HCT116 (cell line): ENCODE results near the gene ALK. TPM values are rescaled to one million over a fixed set of nuclear protein-coding genes. Genes with fewer than 3 reads are reported as not detected.

ENCODE experiments used
- ATAC-seq: fragments of 200-7000 bp; cut with Tn5 transposase; 2 replicates; pipeline ENCODE4 v1.9.1; 2020; ENCODE audit warnings: mild to moderate bottlenecking, moderate library complexity
- BruUV-seq: library from RNA; stranded (reverse); fragments of 400-500 nt; replicated peaks from 2 replicates; lab custom pipeline; 2021; lab: Mats Ljungman, UMichigan
- CTCF ChIA-PET: fragments of 300-600 bp; sonication (Branson Sonifier 250); formaldehyde crosslinking; loops from one replicate; lab custom pipeline; 2021; ENCODE audit warnings: antibody characterized with exemption; lab: Charles Lee
- POLR2A ChIA-PET: fragments of 300-600, 350-600 bp; sonication (Branson Sonifier 250); formaldehyde crosslinking; loops from one replicate; lab custom pipeline; 2021; ENCODE audit warnings: antibody characterized with exemption; lab: Charles Lee
- RAD21 ChIA-PET, 2 experiments: fragments of 300-600 bp; sonication (Branson Sonifier 250); formaldehyde crosslinking; loops; one replicate each; lab custom pipeline; 2023; ENCODE audit warnings: low total read pairs in 2 of 2; ENCODE audit not compliant: uncharacterized antibody in 2 of 2, unreplicated experiment in 2 of 2, low non-redundant PET in 1 of 2; lab: Charles Lee
- DNase-seq: peaks from one replicate; pipeline ENCODE4 v3.0.0-alpha.2; 2010; ENCODE audit warnings: low read depth, low spot score
- H2AFZ ChIP-seq: fragments of 200-600 bp; shearing (Covaris generic), sonication (generic); 2 replicates; pipeline ENCODE4 v1.6.1; 2017; ENCODE audit warnings: low read depth, mixed run types, mixed read lengths, antibody characterized with exemption, low read length; ENCODE audit not compliant: poor library complexity, severe bottlenecking
- H3K27ac ChIP-seq: 2 replicates; pipeline ENCODE4 v1.5.1; 2012; ENCODE audit warnings: low read depth, low read length
- H3K27me3 ChIP-seq: fragments of 200-600 bp; sonication (generic); 2 replicates; pipeline ENCODE4 v1.6.1; 2016; ENCODE audit warnings: mixed run types, low read length, mixed read lengths; ENCODE audit not compliant: insufficient read depth
- H3K36me3 ChIP-seq, 2 experiments: fragments of 200-500 bp in 1 of 2; fragments of 200-600 bp in 1 of 2; sonication (Bioruptor generic) in 1 of 2; sonication (generic) in 1 of 2; 2 replicates each; pipeline versions ENCODE4 v1.5.1 to v1.6.1; 2014 to 2016; ENCODE audit warnings: low read length in 2 of 2, inconsistent platforms in 1 of 2, mixed read lengths in 1 of 2, mixed run types in 1 of 2; ENCODE audit not compliant: insufficient read depth in 2 of 2, control insufficient read depth in 1 of 2
- H3K4me1 ChIP-seq, 2 experiments: fragments of 200-600 bp in 1 of 2; sonication (generic) in 1 of 2; 2 replicates each; pipeline versions ENCODE4 v1.5.1 to v1.6.1; 2012 to 2017; ENCODE audit warnings: low read length in 2 of 2, inconsistent platforms in 1 of 2, mild to moderate bottlenecking in 1 of 2, mixed read lengths in 1 of 2, mixed run types in 1 of 2, moderate library complexity in 1 of 2; ENCODE audit not compliant: insufficient read depth in 2 of 2, control insufficient read depth in 1 of 2
- H3K4me2 ChIP-seq: fragments of 200-600 bp; sonication (generic); 2 replicates; pipeline ENCODE4 v1.6.1; 2017; ENCODE audit warnings: mixed run types, low read length, mixed read lengths
- H3K4me3 ChIP-seq, 2 experiments: fragments of 200-600 bp in 1 of 2; sonication (generic) in 1 of 2; replicated peaks in 1 of 2; 2 replicates each; pipeline ENCODE4 v1.5.1; 2011 to 2016; ENCODE audit warnings: low read length in 2 of 2, control low read depth in 1 of 2, low read depth in 1 of 2, mild to moderate bottlenecking in 1 of 2, mixed read lengths in 1 of 2, mixed run types in 1 of 2
- H3K79me2 ChIP-seq: fragments of 200-600 bp; sonication (generic); 2 replicates; pipeline ENCODE4 v1.6.1; 2017; ENCODE audit warnings: mild to moderate bottlenecking, mixed run types, low read length, moderate library complexity, mixed read lengths; ENCODE audit not compliant: insufficient read depth
- H3K9ac ChIP-seq: fragments of 200-600 bp; sonication (generic); 2 replicates; pipeline ENCODE4 v1.6.1; 2016; ENCODE audit warnings: low read length, mixed read lengths
- H3K9me2 ChIP-seq: fragments of 200-600 bp; sonication (generic), shearing (Covaris generic); 2 replicates; pipeline ENCODE4 v1.6.1; 2017; ENCODE audit warnings: mixed run types, mild to moderate bottlenecking, moderate library complexity; ENCODE audit not compliant: insufficient read depth
- H3K9me3 ChIP-seq, 2 experiments: fragments of 200-500 bp in 1 of 2; fragments of 200-600 bp in 1 of 2; sonication (Bioruptor generic) in 1 of 2; sonication (generic) in 1 of 2; 2 replicates each; pipeline ENCODE4 v1.6.1; 2014 to 2017; ENCODE audit warnings: low read length in 2 of 2, mixed read lengths in 2 of 2, inconsistent platforms in 1 of 2, low read depth in 1 of 2, mild to moderate bottlenecking in 1 of 2, mixed run types in 1 of 2, moderate library complexity in 1 of 2; ENCODE audit not compliant: control insufficient read depth in 1 of 2, insufficient read depth in 1 of 2
- H4K20me1 ChIP-seq: fragments of 200-600 bp; sonication (generic), shearing (Covaris generic); 2 replicates; pipeline ENCODE4 v1.6.1; 2017; ENCODE audit warnings: mixed run types, mild to moderate bottlenecking, moderate library complexity; ENCODE audit not compliant: insufficient read depth
- CBX3 ChIP-seq: IDR thresholded peaks from 2 replicates; pipeline ENCODE4 v1.6.1; 2012; ENCODE audit warnings: low read depth
- ELF1 ChIP-seq: IDR thresholded peaks from 2 replicates; pipeline ENCODE4 v1.6.1; 2012; ENCODE audit warnings: low read depth, borderline replicate concordance
- EZH2 ChIP-seq: fragments of 200-600 bp; sonication (generic); IDR thresholded peaks from 2 replicates; pipeline ENCODE4 v1.6.1; 2017; ENCODE audit warnings: antibody characterized with exemption, mixed run types
- EZH2phosphoT487 ChIP-seq: fragments of 200-600 bp; IDR thresholded peaks from 2 replicates; pipeline ENCODE4 v1.6.1; 2018; ENCODE audit warnings: antibody characterized with exemption, borderline replicate concordance
- FOSL1 ChIP-seq: IDR thresholded peaks from 2 replicates; pipeline ENCODE4 v1.6.1; 2012; ENCODE audit warnings: low read depth
- JUND ChIP-seq: IDR thresholded peaks from 2 replicates; pipeline ENCODE4 v1.6.1; 2012
- RAD21 ChIP-seq: IDR thresholded peaks from 2 replicates; pipeline ENCODE4 v1.6.1; 2012; ENCODE audit warnings: low read depth, mild to moderate bottlenecking
- SIN3A ChIP-seq: IDR thresholded peaks from 2 replicates; pipeline ENCODE4 v1.6.1; 2012; ENCODE audit warnings: low read depth
- YY1 ChIP-seq: IDR thresholded peaks from 2 replicates; pipeline ENCODE4 v1.6.1; 2011; ENCODE audit warnings: low read length, low read depth, moderate library complexity, mild to moderate bottlenecking; ENCODE audit not compliant: insufficient replicate concordance; ENCODE audit errors: extremely low read depth
- ZFX ChIP-seq: fragments of 450-650 bp; IDR thresholded peaks from 2 replicates; pipeline ENCODE4 v1.6.1; 2017
- intact Hi-C: fragments of 100-400 bp; cut with micrococcal nuclease; formaldehyde crosslinking; loops from 2 replicates; pipeline ENCODE4 v1.10.0; 2022
- total RNA-seq: library from RNA; stranded (reverse); gene quantifications from one replicate; pipeline ENCODE4 v1.2.1, GENCODE V29; 2021; ENCODE audit not compliant: unreplicated experiment
- TF ChIP-seq, protein P1 (sequence below): IDR thresholded peaks from 2 replicates; pipeline ENCODE4 v1.6.1; 2011; ENCODE audit warnings: mild to moderate bottlenecking, low read length, moderate library complexity; ENCODE audit not compliant: insufficient replicate concordance; ENCODE audit errors: extremely low read depth
- TF ChIP-seq, protein P2 (sequence below), 3 experiments: fragments of 200-600 bp in 1 of 3; sonication (generic) in 1 of 3; IDR thresholded peaks in 2 of 3; conservative IDR thresholded peaks in 1 of 3; 2 replicates each; pipeline ENCODE4 v1.5.1; 2012 to 2017; ENCODE audit warnings: low read depth in 2 of 3, low read length in 2 of 3, antibody characterized with exemption in 1 of 3, borderline replicate concordance in 1 of 3, control low read depth in 1 of 3, mild to moderate bottlenecking in 1 of 3, mixed read lengths in 1 of 3, mixed run types in 1 of 3, moderate library complexity in 1 of 3; ENCODE audit not compliant: insufficient read depth in 1 of 3
- TF ChIP-seq, protein P3 (sequence below): IDR thresholded peaks from 2 replicates; pipeline ENCODE4 v1.6.1; 2012; ENCODE audit warnings: low read depth
- TF ChIP-seq, protein P4 (sequence below): IDR thresholded peaks from 2 replicates; pipeline ENCODE4 v1.6.1; 2012

ALK gene
- total RNA-seq, 1 experiment from 2014 or later: not detected

DNA sequence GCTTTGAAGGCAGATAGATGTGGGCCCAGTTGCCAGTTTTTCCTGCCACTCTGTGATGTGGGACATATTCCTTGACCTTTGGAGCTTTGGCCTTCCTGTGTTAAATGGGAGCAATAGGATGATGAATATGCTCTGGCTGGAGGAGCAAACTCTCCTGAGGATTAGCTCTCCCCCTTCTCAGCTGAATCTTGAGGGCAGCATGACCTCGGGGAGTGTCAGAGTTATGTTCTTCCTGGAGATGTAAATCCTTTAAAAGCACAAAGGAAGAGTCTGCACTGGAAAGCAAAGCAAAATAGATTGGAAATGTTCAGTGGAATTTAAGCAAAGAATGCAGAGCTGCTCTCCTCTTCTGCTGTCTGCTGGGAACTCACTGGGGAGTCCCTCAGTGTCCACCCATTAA lies 160.1 kb downstream of the ALK start (continued):
- TF ChIP-seq, protein P1, sequence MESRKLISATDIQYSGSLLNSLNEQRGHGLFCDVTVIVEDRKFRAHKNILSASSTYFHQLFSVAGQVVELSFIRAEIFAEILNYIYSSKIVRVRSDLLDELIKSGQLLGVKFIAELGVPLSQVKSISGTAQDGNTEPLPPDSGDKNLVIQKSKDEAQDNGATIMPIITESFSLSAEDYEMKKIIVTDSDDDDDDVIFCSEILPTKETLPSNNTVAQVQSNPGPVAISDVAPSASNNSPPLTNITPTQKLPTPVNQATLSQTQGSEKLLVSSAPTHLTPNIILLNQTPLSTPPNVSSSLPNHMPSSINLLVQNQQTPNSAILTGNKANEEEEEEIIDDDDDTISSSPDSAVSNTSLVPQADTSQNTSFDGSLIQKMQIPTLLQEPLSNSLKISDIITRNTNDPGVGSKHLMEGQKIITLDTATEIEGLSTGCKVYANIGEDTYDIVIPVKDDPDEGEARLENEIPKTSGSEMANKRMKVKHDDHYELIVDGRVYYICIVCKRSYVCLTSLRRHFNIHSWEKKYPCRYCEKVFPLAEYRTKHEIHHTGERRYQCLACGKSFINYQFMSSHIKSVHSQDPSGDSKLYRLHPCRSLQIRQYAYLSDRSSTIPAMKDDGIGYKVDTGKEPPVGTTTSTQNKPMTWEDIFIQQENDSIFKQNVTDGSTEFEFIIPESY: no peak
- TF ChIP-seq CBX3 (no peak), YY1 (no peak), ZFX (no peak), JUND (no peak)
- TF ChIP-seq, protein P2, sequence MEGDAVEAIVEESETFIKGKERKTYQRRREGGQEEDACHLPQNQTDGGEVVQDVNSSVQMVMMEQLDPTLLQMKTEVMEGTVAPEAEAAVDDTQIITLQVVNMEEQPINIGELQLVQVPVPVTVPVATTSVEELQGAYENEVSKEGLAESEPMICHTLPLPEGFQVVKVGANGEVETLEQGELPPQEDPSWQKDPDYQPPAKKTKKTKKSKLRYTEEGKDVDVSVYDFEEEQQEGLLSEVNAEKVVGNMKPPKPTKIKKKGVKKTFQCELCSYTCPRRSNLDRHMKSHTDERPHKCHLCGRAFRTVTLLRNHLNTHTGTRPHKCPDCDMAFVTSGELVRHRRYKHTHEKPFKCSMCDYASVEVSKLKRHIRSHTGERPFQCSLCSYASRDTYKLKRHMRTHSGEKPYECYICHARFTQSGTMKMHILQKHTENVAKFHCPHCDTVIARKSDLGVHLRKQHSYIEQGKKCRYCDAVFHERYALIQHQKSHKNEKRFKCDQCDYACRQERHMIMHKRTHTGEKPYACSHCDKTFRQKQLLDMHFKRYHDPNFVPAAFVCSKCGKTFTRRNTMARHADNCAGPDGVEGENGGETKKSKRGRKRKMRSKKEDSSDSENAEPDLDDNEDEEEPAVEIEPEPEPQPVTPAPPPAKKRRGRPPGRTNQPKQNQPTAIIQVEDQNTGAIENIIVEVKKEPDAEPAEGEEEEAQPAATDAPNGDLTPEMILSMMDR (IDR thresholded peaks at IDR 0.05 in 2 of 3, conservative IDR thresholded peaks at IDR 0.05 in 1 of 3; ENCODE audit: borderline replicate concordance in 1 of 3, insufficient read depth in 1 of 3, low read depth in 2 of 3, low read length in 2 of 3): no peak

DNA sequence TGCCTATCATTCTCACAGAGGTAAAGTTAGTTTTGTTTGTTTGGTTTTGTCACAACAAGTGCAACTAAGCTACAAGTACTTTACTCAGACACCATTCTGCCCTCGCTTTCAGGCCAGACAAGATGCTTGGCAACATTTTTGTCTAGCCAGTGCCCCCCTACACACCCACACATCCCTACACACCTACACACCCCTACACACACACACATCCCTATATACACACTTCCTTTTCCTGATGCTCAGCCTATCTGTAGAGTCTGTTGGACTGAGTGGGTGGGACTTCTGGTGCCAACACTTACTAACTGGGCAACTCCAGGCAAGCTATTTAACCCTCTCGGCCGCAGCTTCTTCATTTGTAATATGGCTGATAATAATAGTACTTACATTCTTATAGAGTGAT lies 161.4 kb downstream of the ALK start:
- ATAC-seq (no peak), DNase-seq (no peak)
- Histone ChIP-seq H3K9me2 (no peaks in the 10 kb centered on the region), H3K79me2 (no peaks in the 10 kb centered on the region), H3K36me3 (no peaks in the 10 kb centered on the region), H4K20me1 (no peaks in the 10 kb centered on the region), H3K4me1 (no peaks in the 10 kb centered on the region), H2AFZ (no peak overlapping the region), H3K4me2 (no peak overlapping the region), H3K9me3 (no peaks in the 10 kb centered on the region), H3K27ac (no peak overlapping the region), H3K4me3 (no peak overlapping the region), H3K27me3 (peaks cover 46% of the 10 kb centered on the region; the same call in 1 of the 2 replicates), H3K9ac (no peak overlapping the region)
- intact Hi-C loops: no loop called here
- ChIA-PET CTCF (no interaction called here), POLR2A (no interaction called here), RAD21 (no interaction called here)
- no TSS peak for BruUV-seq
- no peak for TF ChIP-seq EZH2
- TF ChIP-seq, protein P3, sequence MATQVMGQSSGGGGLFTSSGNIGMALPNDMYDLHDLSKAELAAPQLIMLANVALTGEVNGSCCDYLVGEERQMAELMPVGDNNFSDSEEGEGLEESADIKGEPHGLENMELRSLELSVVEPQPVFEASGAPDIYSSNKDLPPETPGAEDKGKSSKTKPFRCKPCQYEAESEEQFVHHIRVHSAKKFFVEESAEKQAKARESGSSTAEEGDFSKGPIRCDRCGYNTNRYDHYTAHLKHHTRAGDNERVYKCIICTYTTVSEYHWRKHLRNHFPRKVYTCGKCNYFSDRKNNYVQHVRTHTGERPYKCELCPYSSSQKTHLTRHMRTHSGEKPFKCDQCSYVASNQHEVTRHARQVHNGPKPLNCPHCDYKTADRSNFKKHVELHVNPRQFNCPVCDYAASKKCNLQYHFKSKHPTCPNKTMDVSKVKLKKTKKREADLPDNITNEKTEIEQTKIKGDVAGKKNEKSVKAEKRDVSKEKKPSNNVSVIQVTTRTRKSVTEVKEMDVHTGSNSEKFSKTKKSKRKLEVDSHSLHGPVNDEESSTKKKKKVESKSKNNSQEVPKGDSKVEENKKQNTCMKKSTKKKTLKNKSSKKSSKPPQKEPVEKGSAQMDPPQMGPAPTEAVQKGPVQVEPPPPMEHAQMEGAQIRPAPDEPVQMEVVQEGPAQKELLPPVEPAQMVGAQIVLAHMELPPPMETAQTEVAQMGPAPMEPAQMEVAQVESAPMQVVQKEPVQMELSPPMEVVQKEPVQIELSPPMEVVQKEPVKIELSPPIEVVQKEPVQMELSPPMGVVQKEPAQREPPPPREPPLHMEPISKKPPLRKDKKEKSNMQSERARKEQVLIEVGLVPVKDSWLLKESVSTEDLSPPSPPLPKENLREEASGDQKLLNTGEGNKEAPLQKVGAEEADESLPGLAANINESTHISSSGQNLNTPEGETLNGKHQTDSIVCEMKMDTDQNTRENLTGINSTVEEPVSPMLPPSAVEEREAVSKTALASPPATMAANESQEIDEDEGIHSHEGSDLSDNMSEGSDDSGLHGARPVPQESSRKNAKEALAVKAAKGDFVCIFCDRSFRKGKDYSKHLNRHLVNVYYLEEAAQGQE: no peak
- no peak for TF ChIP-seq ZFX
- TF ChIP-seq CBX3: no peak
- TF ChIP-seq FOSL1: no peak
- no peak for TF ChIP-seq ELF1
- TF ChIP-seq YY1: no peak
- TF ChIP-seq, protein P4, sequence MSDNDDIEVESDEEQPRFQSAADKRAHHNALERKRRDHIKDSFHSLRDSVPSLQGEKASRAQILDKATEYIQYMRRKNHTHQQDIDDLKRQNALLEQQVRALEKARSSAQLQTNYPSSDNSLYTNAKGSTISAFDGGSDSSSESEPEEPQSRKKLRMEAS: no peak
- TF ChIP-seq, protein P2 (IDR thresholded peaks at IDR 0.05 in 2 of 3, conservative IDR thresholded peaks at IDR 0.05 in 1 of 3; ENCODE audit: borderline replicate concordance in 1 of 3, insufficient read depth in 1 of 3, low read depth in 2 of 3, low read length in 2 of 3): no peak
- no peak for TF ChIP-seq RAD21
- TF ChIP-seq EZH2phosphoT487: no peak
- TF ChIP-seq SIN3A: no peak
